Naive thymus-derived CD8-positive, alpha-beta T cell (primary cell): ENCODE data around the gene TDO2. TPM values are rescaled to one million over a fixed set of nuclear protein-coding genes. Genes with fewer than 3 reads are reported as not detected.

Experiments used
- ATAC-seq, 2 donors: fragments of 150-1000 bp; cut with Tn5 transposase in 1 of 2; sonication (Bioruptor Pico), chemical (Tn5 transposase) in 1 of 2; 1 replicate in 1 of 2; 2 replicates in 1 of 2; pipeline ENCODE4 v1.10.0; 2021; ENCODE audit warnings: mild to moderate bottlenecking in 2 of 2, moderate library complexity in 2 of 2
- POLR2A ChIA-PET: fragments of 350-600 bp; sonication (Branson Sonifier 250); formaldehyde crosslinking; loops from one replicate; lab custom pipeline; 2021; ENCODE audit warnings: antibody characterized with exemption; lab: Charles Lee
- DNase-seq, 10 donors: peaks; one replicate each; pipeline versions ENCODE4 v3.0.0 to v3.0.0-alpha.2; 2020 to 2022
- H3K27ac Mint-ChIP-seq, 10 donors: one replicate each; pipeline ENCODE4 v1.8.0; 2020 to 2022; ENCODE audit warnings: mild to moderate bottlenecking in 10 of 10, mixed read lengths in 10 of 10, moderate library complexity in 4 of 10, inconsistent platforms in 1 of 10
- H3K27me3 Mint-ChIP-seq, 5 donors: one replicate each; pipeline ENCODE4 v1.8.0; 2021 to 2022; ENCODE audit warnings: mixed read lengths in 5 of 5
- H3K36me3 Mint-ChIP-seq, 3 donors: one replicate each; pipeline ENCODE4 v1.8.0; 2020 to 2022; ENCODE audit warnings: mixed read lengths in 3 of 3, mild to moderate bottlenecking in 2 of 3, inconsistent platforms in 1 of 3
- H3K4me1 Mint-ChIP-seq, 4 donors: one replicate each; pipeline ENCODE4 v1.8.0; 2021 to 2022; ENCODE audit warnings: mixed read lengths in 4 of 4
- H3K4me3 Mint-ChIP-seq, 10 donors: one replicate each; pipeline ENCODE4 v1.8.0; 2020 to 2022; ENCODE audit warnings: mild to moderate bottlenecking in 10 of 10, mixed read lengths in 10 of 10, moderate library complexity in 6 of 10, inconsistent platforms in 1 of 10
- H3K9me3 Mint-ChIP-seq, 9 donors: one replicate each; pipeline ENCODE4 v1.8.0; 2020 to 2022; ENCODE audit warnings: mixed read lengths in 9 of 9, mild to moderate bottlenecking in 3 of 9, inconsistent platforms in 1 of 9, moderate library complexity in 1 of 9
- polyA plus RNA-seq, 3 donors: library from polyadenylated mRNA; unstranded; fragments of 300-500 nt; fragmentation: Illumina TruSeq; gene quantifications; one replicate each; pipeline ENCODE4 v1.2.3, GENCODE V29; 2021
- total RNA-seq, 8 experiments: library from RNA in 2 of 8; stranded (reverse) in 2 of 8; gene quantifications; one replicate each; pipeline ENCODE4 v1.2.3 and lab custom pipeline; 2021 to 2026

Gene TDO2
- total and polyA plus RNA-seq, 5 experiments from 2014 or later = not detected

GRCh38 chr4:155962767-155963166 lies 59.3 kb downstream of the TDO2 start:
- Mint-ChIP-seq H3K27ac (no peak overlapping the region), H3K4me3 (no peak overlapping the region), H3K27me3 (peaks cover 12 to 28% (median 16%) of the 10 kb centered on the region in 5 donors), H3K4me1 (peaks cover 6 to 9% (median 8%) of the 10 kb centered on the region in 4 donors), H3K9me3 (no peaks in the 10 kb centered on the region), H3K36me3 (no peaks in the 10 kb centered on the region)
- no peak for DNase-seq
- no peak for ATAC-seq
- POLR2A ChIA-PET = no interaction called here

DNA sequence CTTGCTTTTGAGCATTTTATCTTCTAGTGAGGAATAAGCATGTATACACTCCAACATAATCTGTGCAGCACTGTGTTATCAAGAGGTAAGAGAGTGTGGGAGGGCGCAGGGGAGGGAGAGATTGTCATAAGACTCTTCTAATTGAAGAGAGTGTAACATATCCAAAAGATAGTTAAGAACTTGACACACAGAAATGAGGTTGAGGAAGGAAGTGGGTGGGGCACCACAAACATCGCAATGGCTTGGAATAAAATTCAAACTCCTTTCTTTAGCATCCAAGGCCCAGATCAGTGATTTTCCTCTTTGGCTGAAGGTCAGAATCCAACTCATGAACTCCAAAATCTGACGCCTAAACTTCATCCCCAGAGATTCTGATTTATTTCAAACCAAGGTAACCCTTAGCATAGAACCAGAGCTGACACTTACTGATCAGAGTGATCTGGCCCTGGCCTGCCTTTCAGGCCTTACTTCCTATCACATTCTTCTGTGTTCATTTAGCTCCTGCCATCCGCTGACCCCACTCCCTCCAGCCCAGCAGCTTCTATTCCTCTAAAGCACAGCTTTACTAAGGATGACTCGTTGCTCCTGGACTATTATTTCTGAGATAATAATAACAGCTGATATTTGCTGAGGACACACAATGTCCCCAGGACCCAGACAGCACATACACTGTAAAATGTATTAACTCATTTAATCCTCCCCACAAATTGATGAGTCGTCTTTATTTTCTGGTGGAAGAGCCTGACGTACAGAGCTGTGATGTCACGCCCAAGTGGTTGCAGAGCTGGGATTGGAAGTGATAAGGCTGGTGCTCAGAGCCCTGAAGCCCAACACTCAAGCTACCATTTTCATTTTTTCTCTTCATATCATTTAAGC lies 60.8 kb downstream of the TDO2 start:
- H3K27me3 Mint-ChIP-seq = peaks cover 4 to 14% (median 8%) of the 10 kb centered on the region in 5 donors
- ATAC-seq = no peak
- POLR2A ChIA-PET = no interaction called here

DNA sequence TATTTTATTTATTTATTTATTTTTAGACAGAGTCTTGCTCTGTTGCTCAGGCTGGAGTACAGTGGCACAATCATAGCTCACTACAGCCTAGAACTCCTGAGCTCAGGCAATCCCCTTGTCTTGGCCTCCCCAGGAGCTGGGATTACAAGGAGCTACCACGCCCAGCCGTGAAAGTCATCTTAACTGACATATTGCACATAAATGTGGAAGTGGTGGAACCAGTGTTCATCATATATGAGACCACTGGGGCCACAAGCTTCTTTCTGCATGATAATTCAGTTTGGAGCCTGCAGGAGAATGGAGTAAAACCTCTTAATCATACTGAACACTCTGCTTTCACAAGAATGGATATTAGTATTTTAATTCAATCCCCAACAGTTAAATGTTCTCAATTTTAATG lies 62.7 kb downstream of the TDO2 start:
- ATAC-seq = no peak
- Mint-ChIP-seq H3K27me3 (peaks cover 3 to 11% (median 10%) of the 10 kb centered on the region in 5 donors), H3K27ac (no peak overlapping the region), H3K4me3 (no peak overlapping the region), H3K36me3 (no peaks in the 10 kb centered on the region), H3K4me1 (peaks cover 6 to 9% (median 8%) of the 10 kb centered on the region in 4 donors), H3K9me3 (peaks cover 0 to 2% (median 0%) of the 10 kb centered on the region in 9 donors)
- no peak for DNase-seq
- POLR2A ChIA-PET = no interaction called here

More for the DNA sequence above, 60.8 kb downstream of the TDO2 start:
- H3K36me3 Mint-ChIP-seq = no peaks in the 10 kb centered on the region
- H3K4me3 Mint-ChIP-seq = no peak overlapping the region
- DNase-seq = no peak
- peaks cover 0 to 2% (median 0%) of the 10 kb centered on the region in 9 donors for H3K9me3 Mint-ChIP-seq
- H3K4me1 Mint-ChIP-seq = peaks cover 6 to 9% (median 8%) of the 10 kb centered on the region in 4 donors
- no peak overlapping the region for H3K27ac Mint-ChIP-seq

GRCh38 chr4:155966731-155967395 lies 63.4 kb downstream of the TDO2 start:
- no peak overlapping the region for H3K27ac Mint-ChIP-seq
- peaks cover 3 to 11% (median 7%) of the 10 kb centered on the region in 5 donors for H3K27me3 Mint-ChIP-seq
- H3K4me3 Mint-ChIP-seq = no peak overlapping the region
- POLR2A ChIA-PET = no interaction called here
- ATAC-seq = no peak
- H3K4me1 Mint-ChIP-seq = peaks cover 6 to 9% (median 8%) of the 10 kb centered on the region in 4 donors
- no peak for DNase-seq
- no peaks in the 10 kb centered on the region for H3K36me3 Mint-ChIP-seq
- H3K9me3 Mint-ChIP-seq = peaks cover 0 to 2% (median 0%) of the 10 kb centered on the region in 9 donors

Other genes starting within 250 kb of the TDO2 start
- not detected for gene GUCY1A1, start 236.8 kb upstream of the TDO2 start, total RNA-seq
- gene GUCY1A1, start 236.8 kb upstream of the TDO2 start, polyA plus RNA-seq = not detected
- gene GUCY1B1, start 144.7 kb upstream of the TDO2 start, total RNA-seq = not detected
- not detected for gene GUCY1B1, start 144.7 kb upstream of the TDO2 start, polyA plus RNA-seq
- gene ASIC5, start 37.4 kb upstream of the TDO2 start, total RNA-seq = not detected
- not detected for gene ASIC5, start 37.4 kb upstream of the TDO2 start, polyA plus RNA-seq
- gene CTSO, start 50.2 kb downstream of the TDO2 start, total RNA-seq = 10 to 100 TPM; 15.2 to 16.5 TPM
- 10 to 100 TPM; 36.8 to 39.6 (median 38.4) TPM for gene CTSO, start 50.2 kb downstream of the TDO2 start, polyA plus RNA-seq